ENCODE results near the gene P4HB. TPM values are rescaled to one million over a fixed set of nuclear protein-coding genes. Genes with fewer than 3 reads are reported as not detected.

P4HB gene
- 175 and 263 TPM in 2 replicates for total RNA-seq (2014; rRNA removed; shearing (Covaris generic); ENCODE audit: low replicate concordance)

DNA sequence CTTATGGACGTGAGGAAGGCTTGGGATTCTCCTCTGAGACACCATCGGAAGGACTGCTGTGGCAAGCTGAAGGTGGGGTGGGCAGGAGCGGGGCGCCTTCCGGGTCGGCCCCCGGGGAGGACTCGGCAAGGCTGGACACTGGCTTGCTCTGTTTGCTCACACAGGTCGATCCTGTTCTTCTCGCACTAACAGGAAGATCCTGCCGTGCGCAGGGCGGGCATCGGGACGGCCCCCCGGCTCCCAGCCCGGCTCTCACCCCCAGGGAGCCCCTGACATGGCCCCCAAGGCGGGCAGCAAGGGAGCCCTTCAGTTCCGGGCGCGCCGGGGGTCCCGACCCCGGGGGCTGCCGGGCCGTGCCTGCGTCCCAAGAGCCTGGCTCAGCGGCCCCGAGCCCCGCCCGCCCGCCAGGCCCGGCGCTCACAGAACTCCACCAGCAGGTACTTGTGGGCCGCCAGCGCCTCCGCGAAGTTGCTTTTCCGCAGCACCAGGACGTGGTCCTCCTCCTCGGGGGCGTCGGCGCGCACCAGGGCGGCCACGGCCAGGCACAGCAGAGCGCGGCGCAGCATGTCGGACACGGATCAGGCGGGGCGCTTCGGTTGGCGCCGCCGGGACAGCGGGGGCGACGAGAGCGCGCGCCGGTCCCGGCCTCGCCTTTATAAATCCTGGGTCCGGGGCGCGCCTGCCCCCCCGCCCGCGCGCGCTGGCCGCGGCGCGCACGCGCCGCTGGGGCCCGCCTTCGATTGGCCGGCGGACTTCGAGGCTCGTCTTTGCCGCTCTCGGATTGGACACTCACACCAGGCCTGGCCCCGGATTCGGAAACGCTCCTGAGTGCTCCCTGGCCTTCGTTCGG lies at the start of gene P4HB:
Gene P4HB (minus strand): TSS at position 630 of the 850 bp plus-strand sequence. CDS start 64 bp downstream, at position 566.
- Histone ChIP-seq H3K36me3 (ENCODE audit: insufficient read depth, low read length) (peaks cover 30% of the 10 kb centered on the region; the same call in 1 of the 2 replicates), H4K20me1 (ENCODE audit: insufficient read depth, low read depth, low read length) (peaks cover 19% of the 10 kb centered on the region), H3K79me2 (ENCODE audit: low read length) (peaks cover 60% of the 10 kb centered on the region), H2AFZ (ENCODE audit: low read length) (no peak within 1 kb of the TSS), H3K4me1 (ENCODE audit: low read length) (peaks cover 30% of the 10 kb centered on the region), H3K27me3 (ENCODE audit: low read length) (no peaks in the 10 kb centered on the region), H3K27ac (ENCODE audit: low read length) (peak within 1 kb of the TSS; percentile 69), H3K9me2 (replicated peaks; ENCODE audit: insufficient read depth, low read length) (no peaks in the 10 kb centered on the region), H3K4me3 (ENCODE audit: low read length) (peak within 1 kb of the TSS; percentile 97), H3K9ac (ENCODE audit: low read length) (peak within 1 kb of the TSS; percentile 98), H3K9me3 (ENCODE audit: low read length) (no peaks in the 10 kb centered on the region), H3K4me2 (ENCODE audit: low read depth, low read length, poor library complexity, severe bottlenecking) (peak within 1 kb of the TSS; percentile 91)
- no peak for DNase-seq

- H3K9ac ChIP-seq (ENCODE audit: low read length), result no peak overlapping the region
Observed at GRCh38 chr17:81909231-81909630, 48.9 kb upstream of the P4HB start.

GRCh38 chr17:81908793-81909192 lies 48.5 kb upstream of the P4HB start:
- Histone ChIP-seq H3K4me2 (ENCODE audit: low read depth, low read length, poor library complexity, severe bottlenecking) (no peak overlapping the region), H4K20me1 (ENCODE audit: insufficient read depth, low read depth, low read length) (no peaks in the 10 kb centered on the region; the same call in 1 of the 2 replicates), H3K9me2 (replicated peaks; ENCODE audit: insufficient read depth, low read length) (no peaks in the 10 kb centered on the region), H3K4me1 (ENCODE audit: low read length) (peaks cover 11% of the 10 kb centered on the region), H2AFZ (ENCODE audit: low read length) (no peak overlapping the region), H3K4me3 (ENCODE audit: low read length) (no peak overlapping the region), H3K9ac (ENCODE audit: low read length) (no peak overlapping the region), H3K27me3 (ENCODE audit: low read length) (no peaks in the 10 kb centered on the region), H3K36me3 (ENCODE audit: insufficient read depth, low read length) (peaks cover 5% of the 10 kb centered on the region; the same call in 1 of the 2 replicates), H3K27ac (ENCODE audit: low read length) (no peak overlapping the region), H3K9me3 (ENCODE audit: low read length) (no peaks in the 10 kb centered on the region), H3K79me2 (ENCODE audit: low read length) (peaks cover 17% of the 10 kb centered on the region; the same call in 1 of the 2 replicates)
- no peak for DNase-seq

More at GRCh38 chr17:81909231-81909630, 48.9 kb upstream of the P4HB start:
- no peak overlapping the region for H3K4me3 ChIP-seq (ENCODE audit: low read length)
- no peaks in the 10 kb centered on the region for H3K9me2 ChIP-seq (replicated peaks; ENCODE audit: insufficient read depth, low read length)
- peaks cover 5% of the 10 kb centered on the region; the same call in 1 of the 2 replicates for H3K36me3 ChIP-seq (ENCODE audit: insufficient read depth, low read length)
- no peak for DNase-seq
- no peak overlapping the region for H3K4me2 ChIP-seq (ENCODE audit: low read depth, low read length, poor library complexity, severe bottlenecking)
- H3K27ac ChIP-seq (ENCODE audit: low read length), result no peak overlapping the region
- H3K27me3 ChIP-seq (ENCODE audit: low read length), result no peaks in the 10 kb centered on the region
- peaks cover 11% of the 10 kb centered on the region for H3K4me1 ChIP-seq (ENCODE audit: low read length)
- no peaks in the 10 kb centered on the region for H3K9me3 ChIP-seq (ENCODE audit: low read length)
- no peaks in the 10 kb centered on the region; the same call in 1 of the 2 replicates for H4K20me1 ChIP-seq (ENCODE audit: insufficient read depth, low read depth, low read length)
- peaks cover 17% of the 10 kb centered on the region; the same call in 1 of the 2 replicates for H3K79me2 ChIP-seq (ENCODE audit: low read length)
- H2AFZ ChIP-seq (ENCODE audit: low read length), result no peak overlapping the region

DNA sequence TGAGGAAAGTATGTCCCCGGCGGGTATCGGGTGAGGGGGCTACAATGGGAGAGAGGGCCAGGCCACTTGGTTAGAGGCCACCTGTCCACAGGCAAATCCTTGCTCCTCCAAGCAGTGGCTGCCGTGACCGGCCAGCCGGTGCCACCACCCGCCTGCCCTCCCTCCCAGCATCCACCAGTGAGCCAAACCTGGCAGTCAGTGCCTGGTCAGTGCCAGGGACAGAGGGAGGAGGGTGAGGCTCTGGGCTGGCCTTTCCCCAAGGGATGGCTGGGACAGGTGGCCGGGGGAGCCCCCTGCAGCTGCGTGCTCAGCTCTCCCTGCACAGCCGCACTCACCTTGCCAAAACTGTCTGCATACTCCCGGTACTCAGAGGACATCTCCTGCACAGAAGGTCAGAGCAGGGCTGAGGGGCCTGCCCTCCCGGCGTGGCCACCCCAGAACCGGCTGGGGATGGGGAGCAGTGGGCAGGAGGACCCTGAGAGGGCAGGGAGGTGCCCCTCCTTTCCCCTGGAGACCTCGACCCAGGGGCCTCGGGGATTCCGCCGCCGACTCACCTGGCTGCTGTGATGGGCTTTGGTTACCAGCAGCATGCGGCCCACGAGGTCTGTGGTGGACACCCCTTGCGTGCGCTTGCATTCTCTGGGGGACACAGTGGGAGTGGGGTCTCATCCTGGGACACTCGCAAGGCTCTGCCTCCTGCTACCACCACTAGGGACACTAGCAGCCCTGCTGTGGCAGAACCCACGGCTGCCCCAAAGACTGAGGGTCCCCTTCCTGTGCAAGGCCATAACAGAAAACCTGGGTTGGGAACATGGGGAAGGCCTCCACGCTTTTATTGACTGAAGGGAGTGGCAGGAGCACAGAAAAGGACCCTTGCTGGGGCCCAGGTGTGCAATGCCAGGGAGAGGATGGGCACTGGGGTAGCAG lies 47.1 kb upstream of the P4HB start:
- H3K27ac ChIP-seq (ENCODE audit: low read length), result no peak overlapping the region
- H4K20me1 ChIP-seq (ENCODE audit: insufficient read depth, low read depth, low read length), result peaks cover 9% of the 10 kb centered on the region; the same call in 1 of the 2 replicates
- no peak for DNase-seq
- no peaks in the 10 kb centered on the region for H3K9me2 ChIP-seq (replicated peaks; ENCODE audit: insufficient read depth, low read length)
- peaks cover 17% of the 10 kb centered on the region; the same call in 1 of the 2 replicates for H3K79me2 ChIP-seq (ENCODE audit: low read length)
- no peaks in the 10 kb centered on the region for H3K27me3 ChIP-seq (ENCODE audit: low read length)
- H3K4me2 ChIP-seq (ENCODE audit: low read depth, low read length, poor library complexity, severe bottlenecking), result no peak overlapping the region
- H3K4me3 ChIP-seq (ENCODE audit: low read length), result no peak overlapping the region
- H3K36me3 ChIP-seq (ENCODE audit: insufficient read depth, low read length), result no peaks in the 10 kb centered on the region
- H3K4me1 ChIP-seq (ENCODE audit: low read length), result peaks cover 11% of the 10 kb centered on the region
- H2AFZ ChIP-seq (ENCODE audit: low read length), result no peak overlapping the region
- no peak overlapping the region for H3K9ac ChIP-seq (ENCODE audit: low read length)
- no peaks in the 10 kb centered on the region for H3K9me3 ChIP-seq (ENCODE audit: low read length)

DNA sequence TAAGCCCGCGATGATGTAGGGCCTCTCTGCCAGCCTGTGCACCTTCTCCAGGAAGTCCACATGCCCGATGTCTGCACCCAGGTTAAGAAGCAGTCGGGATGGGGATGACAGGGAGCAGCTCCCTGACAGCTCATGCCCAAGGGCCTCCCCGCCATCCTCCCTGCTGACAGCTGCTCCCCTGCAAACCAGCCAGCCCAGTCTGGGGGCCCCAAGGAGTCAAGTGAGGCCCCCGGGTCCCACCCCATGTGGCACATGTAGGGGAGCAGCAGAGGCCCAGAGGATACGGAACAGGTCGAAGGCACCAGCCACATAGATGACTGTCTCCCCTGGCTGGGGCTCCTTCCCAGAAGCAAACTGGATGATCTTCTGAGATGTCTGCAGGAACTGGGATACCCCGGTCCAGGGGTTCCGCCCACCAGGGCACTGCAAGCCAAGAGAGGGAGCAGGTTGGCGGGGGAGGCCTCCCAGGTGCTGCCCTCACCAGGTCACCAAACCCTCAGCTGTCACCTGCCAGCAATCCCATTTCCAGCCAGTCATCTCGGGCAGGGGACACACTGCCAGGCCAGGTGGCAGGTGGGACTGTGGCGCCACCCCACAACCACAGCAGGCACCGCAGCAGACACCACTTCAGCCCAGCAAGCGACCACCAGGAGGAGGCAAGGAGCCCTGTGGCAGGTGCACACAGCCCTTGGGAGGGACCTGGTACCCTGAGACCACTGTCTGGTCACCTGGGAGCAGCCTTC lies 46.3 kb upstream of the P4HB start:
- Histone ChIP-seq H3K27ac (ENCODE audit: low read length) (no peak overlapping the region), H3K4me1 (ENCODE audit: low read length) (peaks cover 10% of the 10 kb centered on the region), H3K9me3 (ENCODE audit: low read length) (no peaks in the 10 kb centered on the region), H3K9ac (ENCODE audit: low read length) (no peak overlapping the region), H4K20me1 (ENCODE audit: insufficient read depth, low read depth, low read length) (0 out of 2 replicates have a peak, but pooled peaks cover 9% of the 10 kb centered on the region), H3K4me3 (ENCODE audit: low read length) (no peak overlapping the region), H3K27me3 (ENCODE audit: low read length) (no peaks in the 10 kb centered on the region), H3K36me3 (ENCODE audit: insufficient read depth, low read length) (no peaks in the 10 kb centered on the region), H3K79me2 (ENCODE audit: low read length) (peaks cover 17% of the 10 kb centered on the region; the same call in 1 of the 2 replicates), H3K9me2 (replicated peaks; ENCODE audit: insufficient read depth, low read length) (no peaks in the 10 kb centered on the region), H3K4me2 (ENCODE audit: low read depth, low read length, poor library complexity, severe bottlenecking) (no peak overlapping the region), H2AFZ (ENCODE audit: low read length) (no peak overlapping the region)
- peak; percentile 56 for DNase-seq

DNA sequence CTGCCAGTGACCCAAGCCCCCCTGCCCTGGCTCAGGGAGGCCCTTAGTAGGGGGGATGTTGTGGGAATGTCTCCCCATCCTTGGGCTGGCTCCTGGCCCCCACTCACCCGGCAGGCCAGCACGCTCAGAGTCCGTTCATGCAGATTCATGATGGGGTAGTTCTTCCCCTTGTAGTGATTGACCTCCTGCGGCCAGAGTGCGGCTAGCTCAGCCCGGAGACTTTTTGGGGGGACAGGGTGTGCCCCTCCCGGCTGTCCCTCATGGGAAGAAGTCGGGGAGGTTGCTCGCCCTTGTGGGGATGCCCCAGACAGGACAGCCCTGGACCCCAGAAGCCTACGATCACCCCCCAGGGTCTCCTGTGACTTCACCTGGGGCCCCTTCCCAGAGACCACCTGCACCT lies 45.7 kb upstream of the P4HB start:
- Histone ChIP-seq H4K20me1 (ENCODE audit: insufficient read depth, low read depth, low read length) (0 out of 2 replicates have a peak, but pooled peaks cover 9% of the 10 kb centered on the region), H3K79me2 (ENCODE audit: low read length) (peaks cover 17% of the 10 kb centered on the region; the same call in 1 of the 2 replicates), H2AFZ (ENCODE audit: low read length) (no peak overlapping the region), H3K36me3 (ENCODE audit: insufficient read depth, low read length) (no peaks in the 10 kb centered on the region), H3K9me2 (replicated peaks; ENCODE audit: insufficient read depth, low read length) (no peaks in the 10 kb centered on the region), H3K4me3 (ENCODE audit: low read length) (no peak overlapping the region), H3K9ac (ENCODE audit: low read length) (no peak overlapping the region), H3K27ac (ENCODE audit: low read length) (no peak overlapping the region), H3K27me3 (ENCODE audit: low read length) (no peaks in the 10 kb centered on the region), H3K9me3 (ENCODE audit: low read length) (no peaks in the 10 kb centered on the region), H3K4me2 (ENCODE audit: low read depth, low read length, poor library complexity, severe bottlenecking) (no peak overlapping the region), H3K4me1 (ENCODE audit: low read length) (peaks cover 8% of the 10 kb centered on the region)
- no peak for DNase-seq

GRCh38 chr17:81905424-81905875 lies 45.1 kb upstream of the P4HB start:
- no peak for DNase-seq
- peaks cover 12% of the 10 kb centered on the region; the same call in 1 of the 2 replicates for H3K79me2 ChIP-seq (ENCODE audit: low read length)
- H3K9me3 ChIP-seq (ENCODE audit: low read length), result no peaks in the 10 kb centered on the region
- no peaks in the 10 kb centered on the region for H3K27me3 ChIP-seq (ENCODE audit: low read length)
- H3K4me1 ChIP-seq (ENCODE audit: low read length), result peaks cover 8% of the 10 kb centered on the region
- H3K36me3 ChIP-seq (ENCODE audit: insufficient read depth, low read length), result no peaks in the 10 kb centered on the region
- no peak overlapping the region for H3K4me2 ChIP-seq (ENCODE audit: low read depth, low read length, poor library complexity, severe bottlenecking)
- H3K9me2 ChIP-seq (replicated peaks; ENCODE audit: insufficient read depth, low read length), result no peaks in the 10 kb centered on the region
- H3K9ac ChIP-seq (ENCODE audit: low read length), result no peak overlapping the region
- H3K27ac ChIP-seq (ENCODE audit: low read length), result no peak overlapping the region
- H4K20me1 ChIP-seq (ENCODE audit: insufficient read depth, low read depth, low read length), result 0 out of 2 replicates have a peak, but pooled peaks cover 9% of the 10 kb centered on the region
- no peak overlapping the region for H2AFZ ChIP-seq (ENCODE audit: low read length)
- no peak overlapping the region for H3K4me3 ChIP-seq (ENCODE audit: low read length)
